Astrocyte (in vitro differentiated cells and primary cell): ENCODE results near the gene CAMKK2. TPM values are rescaled to one million over a fixed set of nuclear protein-coding genes. Genes with fewer than 3 reads are reported as not detected.
"Not testable (repeated sequence)": the region's sequence is repeated elsewhere in the genome, so short reads cannot be mapped to it uniquely, and the experiment has no call there.

Experiments used
- DNase-seq: peaks from one replicate; pipeline ENCODE4 v3.0.0-alpha.2; 2010; ENCODE audit warnings: low read depth
- FAIRE-seq: peaks from 2 replicates; lab custom pipeline; 2011; peaks lifted over from hg19 to GRCh38; lab: Jason Lieb, UNC
- H2AFZ ChIP-seq: 2 replicates; pipeline ENCODE4 v1.6.0; 2012; ENCODE audit warnings: low read depth, low read length, inconsistent platforms
- H3K27ac ChIP-seq: 2 replicates; pipeline ENCODE4 v1.5.1; 2011; ENCODE audit warnings: low read depth, low read length, inconsistent platforms
- H3K27me3 ChIP-seq: 2 replicates; pipeline ENCODE4 v1.6.0; 2011; ENCODE audit warnings: low read length, inconsistent platforms; ENCODE audit not compliant: insufficient read depth
- H3K36me3 ChIP-seq: 2 replicates; pipeline ENCODE4 v1.5.1; 2011; ENCODE audit warnings: low read length, inconsistent platforms; ENCODE audit not compliant: insufficient read depth
- H3K4me1 ChIP-seq: 2 replicates; pipeline ENCODE4 v1.5.1; 2011; ENCODE audit warnings: low read length, inconsistent platforms; ENCODE audit not compliant: insufficient read depth
- H3K4me2 ChIP-seq: 2 replicates; pipeline ENCODE4 v1.6.0; 2012; ENCODE audit warnings: low read length, inconsistent platforms
- H3K4me3 ChIP-seq: 2 replicates; pipeline ENCODE4 v1.5.1; 2011; ENCODE audit warnings: low read depth, mild to moderate bottlenecking, low read length, inconsistent platforms; ENCODE audit not compliant: insufficient read depth
- H3K79me2 ChIP-seq: 2 replicates; pipeline ENCODE4 v1.6.0; 2012; ENCODE audit warnings: mild to moderate bottlenecking, low read length, inconsistent platforms; ENCODE audit not compliant: insufficient read depth
- H3K9ac ChIP-seq: 2 replicates; pipeline ENCODE4 v1.6.0; 2012; ENCODE audit warnings: mild to moderate bottlenecking, low read length, inconsistent platforms
- H3K9me3 ChIP-seq: 2 replicates; pipeline ENCODE4 v1.5.1; 2012; ENCODE audit warnings: low read depth, mild to moderate bottlenecking, low read length, inconsistent platforms; ENCODE audit not compliant: insufficient read depth
- H4K20me1 ChIP-seq: 2 replicates; pipeline ENCODE4 v1.6.0; 2012; ENCODE audit warnings: low read length, inconsistent platforms; ENCODE audit not compliant: insufficient read depth
- H3K27ac Mint-ChIP-seq: one replicate; pipeline ENCODE4 v1.8.0; 2021; ENCODE audit warnings: mild to moderate bottlenecking, mixed read lengths; ENCODE audit not compliant: unreplicated experiment
- H3K27me3 Mint-ChIP-seq: one replicate; pipeline ENCODE4 v1.8.0; 2021; ENCODE audit warnings: low read depth, mixed read lengths; ENCODE audit not compliant: unreplicated experiment
- H3K36me3 Mint-ChIP-seq: one replicate; pipeline ENCODE4 v1.8.0; 2021; ENCODE audit warnings: low read depth, mixed read lengths; ENCODE audit not compliant: unreplicated experiment
- H3K4me1 Mint-ChIP-seq: one replicate; pipeline ENCODE4 v1.8.0; 2021; ENCODE audit warnings: low read depth, mixed read lengths; ENCODE audit not compliant: unreplicated experiment
- H3K4me3 Mint-ChIP-seq: one replicate; pipeline ENCODE4 v1.8.0; 2021; ENCODE audit warnings: mild to moderate bottlenecking, moderate library complexity, mixed read lengths; ENCODE audit not compliant: unreplicated experiment
- H3K9me3 Mint-ChIP-seq: one replicate; pipeline ENCODE4 v1.8.0; 2021; ENCODE audit warnings: mild to moderate bottlenecking, mixed read lengths; ENCODE audit not compliant: unreplicated experiment
- EZH2 ChIP-seq: IDR thresholded peaks from 2 replicates; pipeline ENCODE4 v1.6.1; 2012; ENCODE audit warnings: mild to moderate bottlenecking, low read length, inconsistent platforms; ENCODE audit not compliant: insufficient read depth
- total RNA-seq: library from RNA; stranded (reverse); gene quantifications from 2 replicates; pipeline ENCODE4 v1.2.1, GENCODE V29; 2021
- TF ChIP-seq, protein P1 (sequence below): IDR thresholded peaks from 2 replicates; pipeline ENCODE4 v1.5.1; 2011; ENCODE audit warnings: low read depth, mild to moderate bottlenecking, inconsistent platforms, low read length, moderate library complexity; ENCODE audit not compliant: insufficient read depth

Gene CAMKK2
- total RNA-seq, 1 donor from 2014 or later, result 22.0 TPM

DNA sequence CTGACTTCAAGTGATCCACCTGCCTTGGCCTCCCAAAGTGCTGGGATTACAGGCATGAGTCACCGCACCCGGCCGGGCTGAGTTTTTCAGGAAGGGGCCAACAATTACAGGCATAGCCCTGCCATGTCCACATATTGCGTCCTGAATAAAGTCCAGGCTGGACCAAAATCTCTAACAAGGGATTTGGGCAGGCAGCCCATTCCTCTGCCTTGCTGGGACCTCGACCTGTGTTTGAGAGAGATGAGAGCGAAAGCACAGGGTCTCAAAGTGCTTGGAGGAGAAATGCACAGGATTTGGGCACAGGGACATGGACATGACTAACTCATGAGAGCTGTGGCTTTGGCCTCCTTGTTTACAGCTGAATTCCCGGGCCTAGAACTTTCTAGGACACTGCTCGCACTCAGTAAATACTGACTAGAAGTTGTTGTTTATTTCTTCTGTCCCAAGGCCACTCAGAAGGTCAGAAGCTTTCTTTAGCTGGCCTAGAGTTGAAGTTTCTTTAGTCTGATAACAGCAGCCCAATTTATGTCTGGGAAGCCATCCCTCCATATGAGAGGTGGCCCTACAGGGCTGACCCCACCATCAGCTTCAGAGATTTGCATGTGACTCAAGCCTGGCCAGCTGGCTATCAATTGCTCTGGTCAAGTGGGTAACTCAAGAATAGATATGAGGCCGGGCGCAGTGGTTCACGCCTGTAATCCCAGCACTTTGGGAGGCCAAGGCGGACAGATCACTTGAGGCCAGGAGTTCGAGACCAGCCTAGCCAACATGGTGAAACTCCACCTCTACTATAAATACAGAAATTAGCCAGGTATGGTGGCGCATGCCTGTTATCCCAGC lies 11.7 kb downstream of the CAMKK2 start:
- Histone ChIP-seq H2AFZ (no peak overlapping the region), H3K27me3 (no peaks in the 10 kb centered on the region), H3K36me3 (peaks cover 2% of the 10 kb centered on the region), H3K4me3 (no peak overlapping the region), H4K20me1 (peaks cover 51% of the 10 kb centered on the region), H3K9ac (no peak overlapping the region), H3K4me1 (peaks cover under 1% of the 10 kb centered on the region), H3K4me2 (no peak overlapping the region), H3K9me3 (no peaks in the 10 kb centered on the region), H3K79me2 (peaks cover 3% of the 10 kb centered on the region), H3K27ac (no peak overlapping the region)
- no peak overlapping the region for H3K27ac Mint-ChIP-seq
- TF ChIP-seq, protein P1, sequence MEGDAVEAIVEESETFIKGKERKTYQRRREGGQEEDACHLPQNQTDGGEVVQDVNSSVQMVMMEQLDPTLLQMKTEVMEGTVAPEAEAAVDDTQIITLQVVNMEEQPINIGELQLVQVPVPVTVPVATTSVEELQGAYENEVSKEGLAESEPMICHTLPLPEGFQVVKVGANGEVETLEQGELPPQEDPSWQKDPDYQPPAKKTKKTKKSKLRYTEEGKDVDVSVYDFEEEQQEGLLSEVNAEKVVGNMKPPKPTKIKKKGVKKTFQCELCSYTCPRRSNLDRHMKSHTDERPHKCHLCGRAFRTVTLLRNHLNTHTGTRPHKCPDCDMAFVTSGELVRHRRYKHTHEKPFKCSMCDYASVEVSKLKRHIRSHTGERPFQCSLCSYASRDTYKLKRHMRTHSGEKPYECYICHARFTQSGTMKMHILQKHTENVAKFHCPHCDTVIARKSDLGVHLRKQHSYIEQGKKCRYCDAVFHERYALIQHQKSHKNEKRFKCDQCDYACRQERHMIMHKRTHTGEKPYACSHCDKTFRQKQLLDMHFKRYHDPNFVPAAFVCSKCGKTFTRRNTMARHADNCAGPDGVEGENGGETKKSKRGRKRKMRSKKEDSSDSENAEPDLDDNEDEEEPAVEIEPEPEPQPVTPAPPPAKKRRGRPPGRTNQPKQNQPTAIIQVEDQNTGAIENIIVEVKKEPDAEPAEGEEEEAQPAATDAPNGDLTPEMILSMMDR, result no peak
- no peak for TF ChIP-seq EZH2
- DNase-seq, result no peak
- no peaks in the 10 kb centered on the region for H3K9me3 Mint-ChIP-seq
- no peak overlapping the region for H3K4me3 Mint-ChIP-seq
- no peak for FAIRE-seq
- no peaks in the 10 kb centered on the region for H3K27me3 Mint-ChIP-seq
- peaks cover 3% of the 10 kb centered on the region for H3K36me3 Mint-ChIP-seq
- peaks cover 3% of the 10 kb centered on the region for H3K4me1 Mint-ChIP-seq

DNA sequence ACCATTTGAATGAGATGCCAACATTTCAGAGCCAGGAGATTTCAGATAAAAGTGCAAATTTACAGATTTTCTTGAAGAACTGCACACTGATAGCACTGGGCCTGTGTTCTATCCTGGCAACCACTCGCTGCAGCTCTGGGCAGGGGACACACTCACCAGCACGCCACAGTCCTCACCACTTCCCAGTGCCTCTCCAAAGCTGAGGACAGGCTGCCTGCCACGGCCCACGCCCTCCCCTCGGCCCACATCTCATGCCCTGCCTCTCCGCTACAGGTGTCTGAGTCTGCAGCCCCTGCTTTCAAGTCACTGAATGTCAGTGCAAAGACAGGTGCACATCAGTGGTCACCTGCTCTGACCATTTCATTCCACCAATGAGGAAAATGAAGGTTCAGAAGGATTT lies 12.7 kb downstream of the CAMKK2 start:
- Histone ChIP-seq H4K20me1 (peaks cover 59% of the 10 kb centered on the region), H3K4me2 (no peak overlapping the region), H3K4me1 (peaks cover 10% of the 10 kb centered on the region), H3K9ac (no peak overlapping the region), H3K9me3 (no peaks in the 10 kb centered on the region), H3K4me3 (no peak overlapping the region), H2AFZ (no peak overlapping the region), H3K79me2 (peaks cover 3% of the 10 kb centered on the region), H3K27ac (no peak overlapping the region), H3K36me3 (peaks cover 2% of the 10 kb centered on the region), H3K27me3 (no peaks in the 10 kb centered on the region)
- H3K36me3 Mint-ChIP-seq, result peaks cover 3% of the 10 kb centered on the region
- H3K4me1 Mint-ChIP-seq, result peaks cover 3% of the 10 kb centered on the region
- no peak for FAIRE-seq
- H3K27me3 Mint-ChIP-seq, result no peaks in the 10 kb centered on the region
- no peaks in the 10 kb centered on the region for H3K9me3 Mint-ChIP-seq
- no peak overlapping the region for H3K4me3 Mint-ChIP-seq
- DNase-seq, result no peak
- no peak for TF ChIP-seq EZH2
- TF ChIP-seq, protein P1, result no peak
- H3K27ac Mint-ChIP-seq, result no peak overlapping the region

DNA sequence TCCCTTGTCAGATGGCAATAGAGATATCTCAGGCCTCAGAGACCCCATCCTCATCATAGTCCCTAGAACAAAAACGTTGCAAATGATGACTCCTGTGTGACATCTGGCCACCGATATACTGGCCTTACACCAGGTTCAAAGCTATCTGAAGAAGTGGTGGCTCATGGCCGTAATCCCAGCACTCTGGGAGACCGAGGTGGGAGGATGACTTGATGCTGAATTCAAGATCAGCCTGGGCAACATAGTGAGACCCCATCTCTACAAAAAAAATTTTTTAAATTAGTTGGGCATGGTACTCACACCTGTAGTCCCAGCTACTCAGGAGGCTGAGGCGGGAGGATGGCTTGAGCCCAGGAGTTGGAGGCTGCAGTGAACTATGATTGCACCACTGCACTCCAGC lies 13.1 kb downstream of the CAMKK2 start:
- no peak for FAIRE-seq
- no peak for DNase-seq
- Histone ChIP-seq H3K9me3 (no peaks in the 10 kb centered on the region), H3K27ac (no peak overlapping the region), H3K27me3 (no peaks in the 10 kb centered on the region), H3K9ac (no peak overlapping the region), H3K4me3 (no peak overlapping the region), H3K36me3 (peaks cover 2% of the 10 kb centered on the region), H3K4me1 (peaks cover 15% of the 10 kb centered on the region), H4K20me1 (peaks cover 60% of the 10 kb centered on the region), H3K4me2 (no peak overlapping the region), H3K79me2 (peaks cover 1% of the 10 kb centered on the region), H2AFZ (no peak overlapping the region)
- Mint-ChIP-seq H3K4me3 (no peak overlapping the region), H3K36me3 (peaks cover 5% of the 10 kb centered on the region), H3K4me1 (peaks cover under 1% of the 10 kb centered on the region), H3K27ac (no peak overlapping the region), H3K9me3 (no peaks in the 10 kb centered on the region), H3K27me3 (no peaks in the 10 kb centered on the region)
- TF ChIP-seq EZH2, result no peak
- TF ChIP-seq, protein P1, result no peak

DNA sequence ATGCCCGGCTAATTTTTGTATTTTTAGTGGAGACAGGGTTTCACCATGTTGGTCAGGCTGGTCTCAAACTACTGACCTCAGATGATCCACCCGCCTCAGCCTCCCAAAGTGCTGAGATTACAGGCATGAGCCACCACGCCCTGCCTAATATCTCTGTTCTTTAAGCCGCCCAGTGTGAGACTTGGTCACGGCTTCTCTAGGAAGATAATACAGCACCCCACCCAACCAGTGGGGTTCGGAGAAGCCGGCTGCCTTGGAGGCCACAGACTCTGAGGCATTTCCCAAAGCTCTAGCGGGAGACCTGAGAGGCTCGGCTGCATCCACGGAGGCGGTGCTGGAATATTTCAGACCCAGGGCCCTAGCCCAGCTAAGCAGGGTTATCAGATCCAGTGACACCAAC lies 13.6 kb downstream of the CAMKK2 start:
- H3K27ac Mint-ChIP-seq, H3K9me3 Mint-ChIP-seq: not testable (repeated sequence)

More for the DNA sequence above, 13.6 kb downstream of the CAMKK2 start:
- not testable (repeated sequence) for H3K27me3 ChIP-seq, H3K27me3 Mint-ChIP-seq, H3K27ac ChIP-seq, H3K4me3 ChIP-seq, H3K36me3 ChIP-seq, H3K36me3 Mint-ChIP-seq, H3K79me2 ChIP-seq, H3K9me3 ChIP-seq, H3K4me1 Mint-ChIP-seq, H2AFZ ChIP-seq, FAIRE-seq, H3K4me2 ChIP-seq, H3K4me3 Mint-ChIP-seq, H3K9ac ChIP-seq, DNase-seq
- Histone ChIP-seq H4K20me1 (peaks cover 60% of the 10 kb centered on the region), H3K4me1 (peaks cover 16% of the 10 kb centered on the region)
